Activated T-helper 9 cell treated with anti-CD3 and anti-CD28 coated beads, Interleukin-2, amount 50 U/mL, for 16 hours (primary cell): ENCODE measurements around the gene ALDH1A1.

ENCODE experiments used
- DNase-seq: peaks from one replicate; pipeline ENCODE4 v3.0.0-alpha.2; 2020; ENCODE audit warnings: low read depth

ALDH1A1 gene

GRCh38 chr9:72855890-72856523 is 96.8 kb downstream of the ALDH1A1 start:
- no peak for DNase-seq

DNA sequence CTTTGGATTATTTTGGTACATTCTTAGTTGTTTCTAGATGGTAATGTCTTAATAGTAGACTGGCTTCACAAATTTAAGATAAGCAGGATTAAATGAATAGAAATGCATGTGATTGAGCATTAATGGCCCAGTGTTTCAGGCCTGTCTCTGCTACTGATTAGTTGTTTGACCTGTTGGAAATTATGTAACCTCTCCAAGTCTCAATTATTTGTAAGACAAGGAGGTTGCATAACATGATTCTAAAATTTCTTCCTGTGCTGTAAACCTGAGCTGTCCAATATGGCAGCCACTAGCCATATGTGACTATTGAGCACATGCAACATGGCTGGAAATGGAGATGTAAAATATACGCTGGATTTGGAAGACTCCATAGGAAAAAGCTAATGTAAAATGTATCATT is 97.5 kb downstream of the ALDH1A1 start:
- DNase-seq, result no peak
